A673 (cell line): ENCODE data around the gene ATOSB. TPM values are rescaled to one million over a fixed set of nuclear protein-coding genes. Genes with fewer than 3 reads are reported as not detected.
A peak's percentile ranks its signal among the peaks of the same experiment; 100 is the strongest.

Source experiments
- BruUV-seq: library from RNA; stranded (reverse); fragments of 400-500 nt; replicated peaks from 2 replicates; lab custom pipeline; 2021; lab: Mats Ljungman, UMichigan
- CTCF ChIA-PET: fragments of 300-600 bp; sonication (Branson Sonifier 250); formaldehyde crosslinking; loops from one replicate; lab custom pipeline; 2022; ENCODE audit warnings: antibody characterized with exemption; lab: Charles Lee
- POLR2A ChIA-PET: fragments of 300-600 bp; sonication (Branson Sonifier 250); formaldehyde crosslinking; loops from one replicate; lab custom pipeline; 2022; ENCODE audit warnings: antibody characterized with exemption; ENCODE audit not compliant: low non-redundant PET; lab: Charles Lee
- DNase-seq: peaks from one replicate; pipeline ENCODE4 v3.0.0-alpha.2; 2015; ENCODE audit warnings: low spot score
- H3K27ac ChIP-seq: fragments of 200-600 bp; sonication (generic); 2 replicates; pipeline ENCODE4 v1.5.1; 2016; ENCODE audit warnings: mixed run types, low read depth, mild to moderate bottlenecking, mixed read lengths, antibody characterized with exemption, low read length; ENCODE audit not compliant: poor library complexity, severe bottlenecking
- H3K27me3 ChIP-seq: fragments of 200-600 bp; sonication (generic); replicated peaks from 2 replicates; pipeline ENCODE4 v1.6.1; 2017; ENCODE audit warnings: mixed run types, low read depth, mild to moderate bottlenecking, mixed read lengths, antibody characterized with exemption, low read length; ENCODE audit not compliant: insufficient read depth, poor library complexity
- H3K36me3 ChIP-seq: fragments of 200-600 bp; sonication (generic); 2 replicates; pipeline ENCODE4 v1.6.1; 2016; ENCODE audit warnings: mixed run types, mild to moderate bottlenecking, mixed read lengths, antibody characterized with exemption, low read length; ENCODE audit not compliant: insufficient read depth, poor library complexity, severe bottlenecking
- H3K4me1 ChIP-seq: fragments of 200-600 bp; sonication (generic); 2 replicates; pipeline ENCODE4 v1.6.1; 2017; ENCODE audit warnings: mixed run types, mild to moderate bottlenecking, mixed read lengths, antibody characterized with exemption, low read length; ENCODE audit not compliant: insufficient read depth, poor library complexity, severe bottlenecking
- H3K4me3 ChIP-seq: fragments of 200-600 bp; sonication (generic); 2 replicates; pipeline ENCODE4 v1.5.1; 2016; ENCODE audit warnings: low read depth, mixed run types, mild to moderate bottlenecking, mixed read lengths, low read length; ENCODE audit not compliant: poor library complexity, severe bottlenecking
- H3K9me3 ChIP-seq: fragments of 200-600 bp; sonication (generic); 2 replicates; pipeline ENCODE4 v1.6.1; 2016; ENCODE audit warnings: mixed run types, low read depth, mild to moderate bottlenecking, mixed read lengths, antibody characterized with exemption, low read length; ENCODE audit not compliant: poor library complexity, severe bottlenecking
- CTCF ChIP-seq: fragments of 300-800, 200-600 bp; sonication (generic); conservative IDR thresholded peaks from 2 replicates; pipeline ENCODE4 v1.5.1; 2017; ENCODE audit warnings: low read depth, mild to moderate bottlenecking, antibody characterized with exemption, low read length, moderate library complexity, mixed read lengths
- EZH2 ChIP-seq: fragments of 200-600 bp; sonication (generic); IDR thresholded peaks from 2 replicates; pipeline ENCODE4 v1.6.1; 2017; ENCODE audit warnings: borderline replicate concordance, low read depth, mild to moderate bottlenecking, mixed read lengths, antibody characterized with exemption, low read length; ENCODE audit not compliant: poor library complexity, severe bottlenecking
- intact Hi-C: fragments of 100-400 bp; cut with micrococcal nuclease; formaldehyde crosslinking; loops from one replicate; pipeline ENCODE4 v1.10.0; 2022; ENCODE audit not compliant: unreplicated experiment
- total RNA-seq: library from RNA; stranded (reverse); gene quantifications from 2 replicates; pipeline ENCODE4 v1.2.3, GENCODE V29; 2021

ATOSB gene
- total RNA-seq, 1 experiment from 2014 or later, result 7.4 TPM

GRCh38 chr9:35067056-35067455, 48.6 kb downstream of the ATOSB start:
- Histone ChIP-seq H3K27ac (no peak overlapping the region), H3K36me3 (peaks cover 75% of the 10 kb centered on the region), H3K9me3 (no peaks in the 10 kb centered on the region), H3K4me3 (no peak overlapping the region), H3K4me1 (peaks cover 6% of the 10 kb centered on the region), H3K27me3 (no peaks in the 10 kb centered on the region)
- ChIA-PET CTCF (interaction anchor here (1.1 kb wide), 1 partner anchor 16 kb away, joined by 3 read pairs; no protein-coding TSS in a partner anchor), POLR2A (interaction anchor here (0.7 kb wide), 1 partner anchor 313 kb away, joined by 8 read pairs; no protein-coding TSS in a partner anchor)
- intact Hi-C loops, result no loop called here
- no peak for DNase-seq
- TF ChIP-seq CTCF (no peak), EZH2 (no peak)
- no TSS peak for BruUV-seq

DNA sequence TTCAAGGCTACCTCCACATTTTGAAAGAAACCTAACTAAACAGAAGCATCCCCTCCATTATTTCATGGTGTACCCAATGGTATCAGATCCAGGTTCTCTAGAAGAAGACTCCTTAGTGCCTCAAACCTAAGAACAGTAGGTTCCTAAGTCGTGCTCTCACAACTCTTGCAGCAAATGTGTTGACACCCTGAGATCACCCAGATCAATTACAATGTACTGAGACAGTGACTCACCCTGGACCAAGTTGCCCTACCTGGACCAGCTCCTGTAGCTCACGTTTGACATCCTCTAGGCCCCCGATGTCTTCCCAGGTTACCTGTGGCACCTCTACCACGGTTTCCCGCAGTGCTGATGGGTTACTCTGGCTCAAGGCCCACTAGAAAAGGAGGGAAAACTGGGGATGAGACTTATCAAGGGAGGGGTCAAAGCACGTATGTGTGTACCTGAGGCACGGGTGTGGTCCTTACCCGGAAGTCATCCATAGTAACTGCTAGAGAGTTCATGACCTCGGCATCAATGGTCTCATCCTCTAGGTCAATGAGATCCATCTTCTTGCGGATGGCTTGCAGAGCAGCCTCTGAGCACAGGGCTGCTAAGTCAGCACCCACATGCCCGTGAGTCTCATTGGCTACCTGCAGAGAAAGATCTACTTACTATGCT, 55.0 kb downstream of the ATOSB start:
- DNase-seq, result no peak
- H3K4me3 ChIP-seq, result no peak overlapping the region
- H3K4me1 ChIP-seq, result no peaks in the 10 kb centered on the region
- intact Hi-C loops, result no loop called here
- no peaks in the 10 kb centered on the region for H3K9me3 ChIP-seq
- no peaks in the 10 kb centered on the region for H3K27me3 ChIP-seq
- H3K27ac ChIP-seq, result no peak overlapping the region
- TF ChIP-seq CTCF, result no peak
- TF ChIP-seq EZH2, result no peak
- BruUV-seq, result no TSS peak
- H3K36me3 ChIP-seq, result peaks cover 100% of the 10 kb centered on the region
- CTCF ChIA-PET, result no interaction called here
- POLR2A ChIA-PET, result no interaction called here

GRCh38 chr9:35059438-35059837, 56.2 kb downstream of the ATOSB start:
- Histone ChIP-seq H3K4me3 (no peak overlapping the region), H3K36me3 (peaks cover 95% of the 10 kb centered on the region), H3K9me3 (no peaks in the 10 kb centered on the region), H3K27ac (no peak overlapping the region), H3K27me3 (no peaks in the 10 kb centered on the region), H3K4me1 (no peaks in the 10 kb centered on the region)
- POLR2A ChIA-PET, result no interaction called here
- no peak for DNase-seq
- BruUV-seq, result TSS peak; percentile 3
- CTCF ChIA-PET, result no interaction called here
- TF ChIP-seq CTCF (no peak), EZH2 (no peak)
- intact Hi-C loops, result no loop called here
